SK-N-SH (cell line): Measurements from ENCODE around the gene CSN1S1. TPM values are rescaled to one million over a fixed set of nuclear protein-coding genes. Genes with fewer than 3 reads are reported as not detected.

Experiments used
- CTCF ChIA-PET: fragments of 300-600, 350-600 bp; formaldehyde crosslinking; extraction: SDS; loops from one replicate; lab custom pipeline; 2021; lab: Yijun Ruan, JAX
- POLR2A ChIA-PET: fragments of 350-600 bp; sonication (Branson Sonifier 250); formaldehyde crosslinking; extraction: SDS; loops from one replicate; lab custom pipeline; 2020; ENCODE audit warnings: antibody characterized with exemption, inconsistent platforms; lab: Yijun Ruan, JAX
- DNase-seq: peaks from one replicate; pipeline ENCODE4 v3.0.0; 2012
- H2AFZ ChIP-seq: fragments of 200-600 bp; sonication (generic); 2 replicates; pipeline ENCODE4 v1.8.1; 2016; ENCODE audit warnings: antibody characterized with exemption, mild to moderate bottlenecking, low read depth
- H3F3A ChIP-seq: fragments of 200-600 bp; sonication (generic); replicated peaks from 2 replicates; pipeline ENCODE3; 2016; ENCODE audit warnings: antibody characterized with exemption, mild to moderate bottlenecking; ENCODE audit not compliant: insufficient read depth
- H3K27ac ChIP-seq, 2 experiments: fragments of 200-500 bp in 1 of 2; fragments of 200-600 bp in 1 of 2; sonication (Bioruptor generic) in 1 of 2; sonication (generic), shearing (Covaris generic) in 1 of 2; 2 replicates each; pipeline versions ENCODE4 v1.5.1 to v1.6.1; 2014 to 2016; ENCODE audit warnings: low read depth in 2 of 2, inconsistent platforms in 1 of 2, low read length in 1 of 2, mild to moderate bottlenecking in 1 of 2, mixed read lengths in 1 of 2
- H3K27me3 ChIP-seq: fragments of 200-600 bp; sonication (generic), shearing (Covaris generic); 2 replicates; pipeline ENCODE4 v1.6.1; 2016; ENCODE audit warnings: mixed run types; ENCODE audit not compliant: insufficient read depth
- H3K36me3 ChIP-seq, 2 experiments: fragments of 200-500 bp in 1 of 2; fragments of 200-600 bp in 1 of 2; sonication (Bioruptor generic) in 1 of 2; sonication (generic) in 1 of 2; replicated peaks in 1 of 2; 2 replicates each; pipeline versions ENCODE3 to v1.5.1; 2014 to 2016; ENCODE audit warnings: low read length in 1 of 2, mild to moderate bottlenecking in 1 of 2; ENCODE audit not compliant: insufficient read depth in 2 of 2, control insufficient read depth in 1 of 2
- H3K4me1 ChIP-seq, 2 experiments: fragments of 200-500 bp in 1 of 2; fragments of 200-600 bp in 1 of 2; sonication (Bioruptor generic) in 1 of 2; sonication (generic), shearing (Covaris generic) in 1 of 2; 2 replicates each; pipeline versions ENCODE4 v1.5.1 to v1.6.1; 2014 to 2016; ENCODE audit warnings: low read depth in 1 of 2, low read length in 1 of 2, mixed run types in 1 of 2; ENCODE audit not compliant: insufficient read depth in 2 of 2, control insufficient read depth in 1 of 2
- H3K4me2 ChIP-seq: fragments of 200-600 bp; sonication (generic), shearing (Covaris generic); 2 replicates; pipeline ENCODE4 v1.6.1; 2017; ENCODE audit warnings: mixed run types
- H3K4me3 ChIP-seq, 2 experiments: fragments of 200-500 bp in 1 of 2; fragments of 200-600 bp in 1 of 2; sonication (Bioruptor generic) in 1 of 2; sonication (generic), shearing (Covaris generic) in 1 of 2; 2 replicates each; pipeline versions ENCODE4 v1.5.1 to v1.8.1; 2014 to 2016; ENCODE audit warnings: low read depth in 2 of 2, inconsistent platforms in 1 of 2, low read length in 1 of 2, mild to moderate bottlenecking in 1 of 2, mixed read lengths in 1 of 2, moderate library complexity in 1 of 2
- H3K79me2 ChIP-seq: fragments of 200-600 bp; sonication (generic); 2 replicates; pipeline ENCODE4 v1.8.1; 2017; ENCODE audit warnings: mild to moderate bottlenecking; ENCODE audit not compliant: insufficient read depth
- H3K9ac ChIP-seq: fragments of 200-600 bp; sonication (generic); 2 replicates; pipeline ENCODE4 v1.6.1; 2017; ENCODE audit warnings: mixed run types
- H3K9me2 ChIP-seq: fragments of 200-600 bp; sonication (generic); 2 replicates; pipeline ENCODE4 v1.6.1; 2017; ENCODE audit warnings: mixed run types
- H3K9me3 ChIP-seq: fragments of 200-600 bp; sonication (generic); 2 replicates; pipeline ENCODE4 v1.6.1; 2017; ENCODE audit warnings: mixed run types, mild to moderate bottlenecking, moderate library complexity
- H4K20me1 ChIP-seq: fragments of 200-600 bp; sonication (generic); 2 replicates; pipeline ENCODE4 v1.6.1; 2017; ENCODE audit warnings: mild to moderate bottlenecking, mixed run types; ENCODE audit not compliant: insufficient read depth
- CHD2 ChIP-seq: fragments of 150-350 bp; IDR thresholded peaks from 2 replicates; pipeline ENCODE4 v1.6.1; 2018; ENCODE audit warnings: low read length; ENCODE audit not compliant: partially characterized antibody
- ELF1 ChIP-seq: IDR thresholded peaks from 2 replicates; pipeline ENCODE4 v1.4.0; 2012
- EP300 ChIP-seq, 2 experiments: IDR thresholded peaks; 2 replicates each; pipeline versions ENCODE4 v1.4.0 to v1.6.1; 2012; ENCODE audit warnings: borderline replicate concordance in 1 of 2, low read depth in 1 of 2, low read length in 1 of 2
- EZH2phosphoT487 ChIP-seq: fragments of 200-600 bp; sonication (generic); IDR thresholded peaks from 2 replicates; pipeline ENCODE4 v1.6.1; 2017; ENCODE audit warnings: low read depth, mixed run types, mild to moderate bottlenecking, antibody characterized with exemption, moderate library complexity, borderline replicate concordance
- FOSL2 ChIP-seq: IDR thresholded peaks from 2 replicates; pipeline ENCODE4 v1.4.0; 2012; ENCODE audit warnings: low read depth, mild to moderate bottlenecking, moderate library complexity, borderline replicate concordance
- FOXJ3 ChIP-seq: sonication (generic); formaldehyde crosslinking; IDR thresholded peaks from 2 replicates; pipeline ENCODE4 v1.5.1; 2020; ENCODE audit warnings: mild to moderate bottlenecking, missing genetic modification reagents
- FOXM1 ChIP-seq: IDR thresholded peaks from 2 replicates; pipeline ENCODE4 v1.4.0; 2012; ENCODE audit warnings: low read depth, mild to moderate bottlenecking
- GATA2 ChIP-seq: sonication (generic); formaldehyde crosslinking; IDR thresholded peaks from 2 replicates; pipeline ENCODE4 v1.5.0; 2020; ENCODE audit warnings: mild to moderate bottlenecking, missing genetic modification reagents
- JUND ChIP-seq: IDR thresholded peaks from 2 replicates; pipeline ENCODE4 v1.4.0; 2012
- MXI1 ChIP-seq: IDR thresholded peaks from 2 replicates; pipeline ENCODE4 v1.6.1; 2012; ENCODE audit warnings: mild to moderate bottlenecking, low read depth, low read length, improper control_type of control experiment
- NFIC ChIP-seq: IDR thresholded peaks from 2 replicates; pipeline ENCODE4 v1.4.0; 2012; ENCODE audit warnings: borderline replicate concordance
- NRF1 ChIP-seq: IDR thresholded peaks from 2 replicates; pipeline ENCODE4 v1.6.1; 2012; ENCODE audit warnings: low read depth, mild to moderate bottlenecking, low read length
- POLR2AphosphoS5 ChIP-seq: IDR thresholded peaks from 2 replicates; pipeline ENCODE4 v1.6.1; 2012; ENCODE audit warnings: low read depth, low read length
- RAD21 ChIP-seq: IDR thresholded peaks from 2 replicates; pipeline ENCODE4 v1.6.1; 2012; ENCODE audit warnings: mild to moderate bottlenecking, low read length
- SIN3A ChIP-seq: IDR thresholded peaks from 2 replicates; pipeline ENCODE4 v1.6.1; 2012; ENCODE audit warnings: low read depth, mild to moderate bottlenecking, low read length, moderate library complexity, borderline replicate concordance
- SMC3 ChIP-seq: IDR thresholded peaks from 2 replicates; pipeline ENCODE4 v1.6.1; 2012; ENCODE audit warnings: low read depth, low read length, improper control_type of control experiment
- TAF1 ChIP-seq: IDR thresholded peaks from 2 replicates; pipeline ENCODE4 v1.6.1; 2012; ENCODE audit warnings: low read depth, mild to moderate bottlenecking, low read length, moderate library complexity, borderline replicate concordance
- TCF12 ChIP-seq: IDR thresholded peaks from 2 replicates; pipeline ENCODE4 v1.4.0; 2012
- YY1 ChIP-seq: IDR thresholded peaks from 2 replicates; pipeline ENCODE4 v1.4.0; 2012; ENCODE audit warnings: low read depth, mild to moderate bottlenecking
- WGBS: methylation state at CpG from one replicate; pipeline ENCODE4 v1.1.6; 2017; ENCODE audit warnings: low lambda C conversion rate; 5-methylcytosine and 5-hydroxymethylcytosine counted together
- polyA plus RNA-seq, 3 experiments: library from polyadenylated mRNA; depleted of rRNA; stranded (reverse); fragments of >200 nt; gene quantifications; 2 replicates each; pipeline ENCODE4 v1.2.3, GENCODE V29; 2012
- TF ChIP-seq, protein P1 (sequence below): IDR thresholded peaks from 2 replicates; pipeline ENCODE4; 2012
- TF ChIP-seq, protein P2 (sequence below): IDR thresholded peaks from 2 replicates; pipeline ENCODE4 v1.4.0; 2012; ENCODE audit warnings: low read depth
- TF ChIP-seq, protein P3 (sequence below): fragments of 150-350 bp; IDR thresholded peaks from 2 replicates; pipeline ENCODE4 v1.6.1; 2017; ENCODE audit warnings: antibody characterized with exemption, low read length, low read depth, borderline replicate concordance

The CSN1S1 gene
- polyA plus RNA-seq, 1 of the 3 experiments (the other 2 are of a cell fraction) = not detected

DNA sequence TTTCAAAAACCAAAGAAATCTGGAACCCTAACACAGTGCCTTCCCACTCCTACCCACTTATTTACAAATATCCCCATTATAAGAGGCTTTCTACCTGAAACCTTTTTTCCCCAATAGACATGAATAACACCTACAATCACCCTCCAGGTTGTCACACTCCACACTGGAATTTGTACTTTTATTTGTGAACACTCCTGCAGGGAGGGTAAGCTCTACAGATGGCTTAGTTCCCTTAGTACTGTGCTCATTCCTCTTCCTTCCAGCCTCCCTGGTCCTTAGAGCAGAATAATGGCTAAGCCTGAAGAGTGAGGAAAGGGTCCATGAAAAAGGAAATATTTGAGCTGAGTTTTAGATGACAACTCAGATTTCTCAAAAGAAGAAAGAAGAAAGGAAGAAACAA lies 48.7 kb upstream of the CSN1S1 start:
- no peaks in the 10 kb centered on the region for H3K9me2 ChIP-seq
- H2AFZ ChIP-seq = no peak overlapping the region
- H3K4me2 ChIP-seq = no peak overlapping the region
- no peaks in the 10 kb centered on the region for H3K79me2 ChIP-seq
- no peak overlapping the region for H3K27ac ChIP-seq
- no peaks in the 10 kb centered on the region for H3F3A ChIP-seq
- no peak for DNase-seq
- POLR2A ChIA-PET = no interaction called here
- H4K20me1 ChIP-seq = no peaks in the 10 kb centered on the region
- no peaks in the 10 kb centered on the region for H3K9me3 ChIP-seq
- TF ChIP-seq MXI1 (no peak), NRF1 (no peak), NFIC (no peak), EP300 (IDR thresholded peaks at IDR 0.05; ENCODE audit: borderline replicate concordance in 1 of 2, low read depth in 1 of 2, low read length in 1 of 2) (no peak), TCF12 (no peak), SMC3 (no peak), CHD2 (no peak)
- TF ChIP-seq, protein P1, sequence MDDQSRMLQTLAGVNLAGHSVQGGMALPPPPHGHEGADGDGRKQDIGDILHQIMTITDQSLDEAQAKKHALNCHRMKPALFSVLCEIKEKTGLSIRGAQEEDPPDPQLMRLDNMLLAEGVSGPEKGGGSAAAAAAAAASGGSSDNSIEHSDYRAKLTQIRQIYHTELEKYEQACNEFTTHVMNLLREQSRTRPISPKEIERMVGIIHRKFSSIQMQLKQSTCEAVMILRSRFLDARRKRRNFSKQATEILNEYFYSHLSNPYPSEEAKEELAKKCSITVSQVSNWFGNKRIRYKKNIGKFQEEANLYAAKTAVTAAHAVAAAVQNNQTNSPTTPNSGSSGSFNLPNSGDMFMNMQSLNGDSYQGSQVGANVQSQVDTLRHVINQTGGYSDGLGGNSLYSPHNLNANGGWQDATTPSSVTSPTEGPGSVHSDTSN = no peak
- H3K36me3 ChIP-seq = no peaks in the 10 kb centered on the region
- H3K9ac ChIP-seq = no peak overlapping the region
- no peaks in the 10 kb centered on the region for H3K4me1 ChIP-seq
- H3K4me3 ChIP-seq = no peak overlapping the region
- H3K27me3 ChIP-seq = no peaks in the 10 kb centered on the region
- CTCF ChIA-PET = interaction anchor here (1.5 kb wide), 1 partner anchor 14 kb away, joined by 11 read pairs; no protein-coding TSS in a partner anchor

DNA sequence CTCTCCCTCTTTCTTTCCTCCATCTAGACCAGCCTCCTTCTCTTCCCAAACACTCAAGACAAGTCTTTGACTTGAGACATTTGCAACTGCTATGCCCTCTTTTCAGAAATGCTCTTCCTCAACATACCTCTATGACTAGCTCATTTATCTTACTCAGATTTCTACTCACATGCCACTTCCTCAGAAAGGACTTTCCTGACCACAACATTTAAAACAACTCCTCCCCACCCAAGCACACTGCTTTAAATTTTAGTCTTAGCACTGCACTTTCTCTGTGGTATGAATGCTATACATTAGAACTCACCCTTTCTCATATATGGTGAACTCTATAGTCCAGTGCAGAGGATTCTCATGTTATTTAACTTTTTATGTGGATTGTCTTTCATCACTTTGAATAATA lies 42.5 kb upstream of the CSN1S1 start:
- Histone ChIP-seq H3K9me2 (no peaks in the 10 kb centered on the region), H3K4me1 (no peaks in the 10 kb centered on the region), H2AFZ (no peak overlapping the region), H3K27ac (no peak overlapping the region), H3F3A (no peaks in the 10 kb centered on the region), H3K36me3 (no peaks in the 10 kb centered on the region), H3K27me3 (no peaks in the 10 kb centered on the region), H3K9me3 (no peaks in the 10 kb centered on the region), H3K9ac (no peak overlapping the region), H3K4me3 (no peak overlapping the region), H4K20me1 (no peaks in the 10 kb centered on the region), H3K4me2 (no peak overlapping the region), H3K79me2 (no peaks in the 10 kb centered on the region; the same call in 1 of the 2 replicates)
- ChIA-PET CTCF (no interaction called here), POLR2A (no interaction called here)
- TF ChIP-seq SIN3A (no peak), GATA2 (CRISPR knock-in tag) (no peak), EZH2phosphoT487 (no peak), MXI1 (no peak)
- no peak for DNase-seq

DNA sequence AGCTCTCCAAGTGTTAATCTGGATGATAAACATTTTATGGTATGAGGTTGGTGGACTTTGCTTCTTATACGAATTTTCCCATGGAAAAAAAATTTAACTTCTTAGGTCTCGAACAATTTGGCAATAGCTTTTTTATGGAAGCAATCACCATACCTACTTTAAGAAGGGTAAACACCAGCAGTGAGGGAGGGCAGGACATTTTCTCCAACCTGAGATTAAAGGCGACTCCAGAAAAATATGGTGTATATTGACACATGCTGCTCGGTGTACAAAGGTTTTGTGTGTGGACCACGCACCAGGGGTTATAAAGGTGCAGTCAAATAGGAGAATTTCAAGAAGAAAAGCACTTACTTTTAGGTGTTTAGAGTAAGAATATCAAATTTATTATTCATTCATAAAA lies 36.7 kb upstream of the CSN1S1 start:
- H3K27ac ChIP-seq = no peak overlapping the region
- H3K4me3 ChIP-seq = no peak overlapping the region
- H3K9me3 ChIP-seq = no peaks in the 10 kb centered on the region
- no peak for DNase-seq
- WGBS = 14% methylated on average over 5 of the region's 5 CpGs
- no peaks in the 10 kb centered on the region for H3K27me3 ChIP-seq
- no peaks in the 10 kb centered on the region for H3K4me1 ChIP-seq
- no peak overlapping the region for H2AFZ ChIP-seq
- H3F3A ChIP-seq = no peaks in the 10 kb centered on the region
- H3K79me2 ChIP-seq = no peaks in the 10 kb centered on the region; the same call in 1 of the 2 replicates
- ChIA-PET POLR2A (no interaction called here), CTCF (interaction anchor here (2.0 kb wide), 1 partner anchor 13 kb away, joined by 13 read pairs; no protein-coding TSS in a partner anchor)
- H3K36me3 ChIP-seq = no peaks in the 10 kb centered on the region
- no peaks in the 10 kb centered on the region for H4K20me1 ChIP-seq
- H3K9ac ChIP-seq = no peak overlapping the region
- H3K4me2 ChIP-seq = no peak overlapping the region
- no peaks in the 10 kb centered on the region for H3K9me2 ChIP-seq
- TF ChIP-seq, protein P2, sequence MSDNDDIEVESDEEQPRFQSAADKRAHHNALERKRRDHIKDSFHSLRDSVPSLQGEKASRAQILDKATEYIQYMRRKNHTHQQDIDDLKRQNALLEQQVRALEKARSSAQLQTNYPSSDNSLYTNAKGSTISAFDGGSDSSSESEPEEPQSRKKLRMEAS = no peak
- no peak for TF ChIP-seq RAD21
- TF ChIP-seq SMC3 = no peak
- TF ChIP-seq MXI1 = no peak
- no peak for TF ChIP-seq FOXM1
- no peak for TF ChIP-seq YY1
- no peak for TF ChIP-seq JUND
- TF ChIP-seq, protein P3, sequence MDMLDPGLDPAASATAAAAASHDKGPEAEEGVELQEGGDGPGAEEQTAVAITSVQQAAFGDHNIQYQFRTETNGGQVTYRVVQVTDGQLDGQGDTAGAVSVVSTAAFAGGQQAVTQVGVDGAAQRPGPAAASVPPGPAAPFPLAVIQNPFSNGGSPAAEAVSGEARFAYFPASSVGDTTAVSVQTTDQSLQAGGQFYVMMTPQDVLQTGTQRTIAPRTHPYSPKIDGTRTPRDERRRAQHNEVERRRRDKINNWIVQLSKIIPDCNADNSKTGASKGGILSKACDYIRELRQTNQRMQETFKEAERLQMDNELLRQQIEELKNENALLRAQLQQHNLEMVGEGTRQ = no peak
- no peak for TF ChIP-seq FOXJ3
- no peak for TF ChIP-seq TCF12
- TF ChIP-seq ELF1 = no peak
- no peak for TF ChIP-seq FOSL2
- no peak for TF ChIP-seq TAF1
- TF ChIP-seq POLR2AphosphoS5 = no peak
- TF ChIP-seq NFIC = no peak
